ENCODE measurements around the gene LENEP. TPM values are rescaled to one million over a fixed set of nuclear protein-coding genes. Genes with fewer than 3 reads are reported as not detected.
A peak's percentile ranks its signal among the peaks of the same experiment; 100 is the strongest.

Gene LENEP
- total RNA-seq, 1 donor from 2014 or later = not detected

DNA sequence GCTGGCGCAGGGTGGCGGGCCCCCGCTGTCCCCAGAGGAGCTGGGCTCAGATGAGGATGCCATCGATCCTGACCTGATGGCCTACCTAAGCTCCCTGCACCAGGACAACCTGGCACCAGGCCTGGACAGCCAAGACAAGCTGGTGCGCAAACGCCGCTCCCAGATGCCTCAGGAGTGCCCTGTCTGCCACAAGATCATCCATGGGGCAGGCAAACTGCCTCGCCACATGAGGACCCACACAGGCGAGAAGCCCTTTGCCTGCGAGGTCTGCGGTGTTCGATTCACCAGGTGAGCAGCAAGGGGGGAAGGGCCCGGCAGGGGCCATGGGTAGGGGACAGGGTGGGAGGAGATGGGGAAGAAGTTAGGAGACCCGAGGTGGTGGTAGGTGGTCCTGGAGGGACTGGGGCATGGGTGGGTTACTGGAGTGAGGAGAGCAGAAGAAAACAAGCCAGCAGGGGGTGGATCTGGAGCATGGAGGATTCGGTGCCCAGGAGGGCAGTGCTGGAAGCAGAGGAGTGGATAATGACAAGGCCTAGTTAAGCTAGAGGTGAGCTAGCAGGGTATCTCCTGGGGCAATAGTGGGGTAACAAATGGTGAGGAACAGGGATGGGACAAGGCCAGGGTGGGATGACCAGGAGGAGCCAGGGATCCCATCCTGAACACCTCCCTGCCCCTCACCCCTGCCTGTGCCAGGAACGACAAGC, 22.3 kb downstream of the LENEP start:
- no peak for ATAC-seq (ENCODE audit: poor library complexity)
- DNase-seq = peak; percentile 43
- intact Hi-C loops (cut with DNase I) = loop anchor here (5.0 to 10.0 kb wide), 2 partner anchors 43 to 111 kb away; partner anchors contain the start of genes CKS1B and SHC1

DNA sequence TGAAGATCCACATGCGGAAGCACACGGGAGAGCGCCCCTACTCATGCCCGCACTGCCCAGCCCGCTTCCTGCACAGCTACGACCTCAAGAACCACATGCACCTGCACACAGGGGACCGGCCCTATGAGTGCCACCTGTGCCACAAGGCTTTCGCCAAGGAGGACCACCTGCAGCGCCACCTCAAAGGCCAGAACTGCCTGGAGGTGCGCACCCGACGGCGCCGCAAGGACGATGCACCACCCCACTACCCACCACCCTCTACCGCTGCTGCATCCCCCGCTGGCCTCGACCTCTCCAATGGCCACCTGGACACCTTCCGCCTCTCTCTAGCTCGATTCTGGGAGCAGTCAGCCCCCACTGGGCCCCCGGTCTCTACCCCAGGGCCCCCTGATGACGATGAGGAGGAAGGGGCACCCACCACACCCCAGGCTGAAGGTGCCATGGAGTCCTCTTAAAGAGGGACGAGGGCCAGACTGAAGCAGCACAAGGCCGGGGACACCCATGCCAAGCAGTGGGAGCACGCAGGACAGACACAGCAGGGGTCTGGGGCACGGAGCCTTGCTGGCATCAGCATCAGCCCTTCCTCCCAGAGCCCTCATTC, 22.9 kb downstream of the LENEP start:
- DNase-seq (peak; percentile 44), ATAC-seq (ENCODE audit: poor library complexity) (no peak)

DNA sequence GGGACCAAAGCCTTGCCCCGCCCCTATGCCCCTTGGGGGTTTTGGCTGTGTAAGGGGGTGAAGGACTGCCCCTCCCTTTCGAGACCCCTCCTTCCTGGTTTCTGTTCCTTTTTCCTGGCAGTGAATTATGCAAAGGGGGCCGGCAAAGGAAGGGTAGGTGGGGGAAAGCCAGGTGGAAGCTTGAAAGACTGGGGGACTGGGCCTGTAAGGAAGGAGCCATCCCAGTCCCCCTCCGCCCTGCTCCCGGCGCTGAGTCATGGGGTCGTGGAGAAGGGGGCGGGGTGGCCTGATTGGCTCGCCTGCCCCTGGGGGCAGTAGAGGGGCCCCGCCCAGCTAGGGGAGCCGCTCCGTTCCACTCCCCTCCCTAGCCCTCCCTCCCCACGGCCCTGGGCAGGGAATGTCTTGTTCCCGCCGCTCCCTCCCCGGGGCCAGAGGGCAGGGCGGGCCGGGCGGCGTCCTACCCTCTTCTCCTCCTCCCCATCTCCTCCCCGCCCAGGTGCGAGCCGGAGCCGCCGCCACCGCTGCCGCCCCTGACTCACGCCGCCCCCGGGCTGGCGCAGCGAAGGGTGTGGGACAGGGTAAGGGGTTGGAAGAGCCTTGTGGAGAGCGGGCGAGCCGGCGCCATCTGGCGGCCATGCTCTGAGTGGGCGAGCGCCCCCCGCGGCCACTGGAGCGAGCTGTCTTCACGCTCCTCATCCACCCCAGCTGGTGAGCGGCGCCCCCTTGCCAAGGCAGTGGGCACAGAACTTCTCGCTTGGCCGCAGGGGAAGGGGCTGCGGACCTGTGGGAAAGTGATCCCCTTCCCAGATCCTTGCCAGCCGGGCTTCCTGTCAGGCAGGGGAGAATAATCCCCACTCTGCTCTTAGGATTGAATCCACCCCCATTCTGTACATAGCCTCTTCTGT, 23.9 kb downstream of the LENEP start:
- DNase-seq (peak; percentile 94), ATAC-seq (ENCODE audit: poor library complexity) (peak; percentile 94)
- intact Hi-C loops (cut with DNase I) = loop anchor here (5.0 to 10.0 kb wide), 2 partner anchors 45 to 112 kb away; partner anchors contain the start of genes CKS1B and SHC1

More for the DNA sequence above, 22.9 kb downstream of the LENEP start:
- intact Hi-C loops (cut with DNase I) = loop anchor here (5.0 to 10.0 kb wide), 2 partner anchors 44 to 112 kb away; partner anchors contain the start of genes CKS1B and SHC1

DNA sequence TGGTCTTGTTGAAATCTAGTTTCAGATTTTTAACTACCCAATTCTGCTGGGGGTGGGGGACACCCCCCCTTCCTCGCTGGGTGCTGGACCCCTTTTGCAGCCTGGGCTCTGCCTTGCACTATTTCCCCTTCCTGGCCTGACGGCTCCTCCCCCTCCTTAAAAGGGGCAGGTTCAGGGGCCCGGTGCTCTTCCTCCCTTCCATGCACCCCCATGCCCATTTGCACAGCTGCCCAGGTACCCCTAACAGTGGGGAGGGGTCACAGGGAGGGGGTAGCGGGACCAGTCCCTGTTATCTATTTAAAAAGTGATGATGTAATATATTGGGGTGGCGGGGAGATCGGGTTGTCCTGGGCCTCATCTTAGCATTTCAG, 24.5 kb downstream of the LENEP start:
- intact Hi-C loops (cut with DNase I) = loop anchor here (5.0 to 10.0 kb wide), 2 partner anchors 46 to 113 kb away; partner anchors contain the start of genes CKS1B and SHC1
- DNase-seq = peak; percentile 42
- peak; percentile 2 for ATAC-seq (ENCODE audit: poor library complexity)

DNA sequence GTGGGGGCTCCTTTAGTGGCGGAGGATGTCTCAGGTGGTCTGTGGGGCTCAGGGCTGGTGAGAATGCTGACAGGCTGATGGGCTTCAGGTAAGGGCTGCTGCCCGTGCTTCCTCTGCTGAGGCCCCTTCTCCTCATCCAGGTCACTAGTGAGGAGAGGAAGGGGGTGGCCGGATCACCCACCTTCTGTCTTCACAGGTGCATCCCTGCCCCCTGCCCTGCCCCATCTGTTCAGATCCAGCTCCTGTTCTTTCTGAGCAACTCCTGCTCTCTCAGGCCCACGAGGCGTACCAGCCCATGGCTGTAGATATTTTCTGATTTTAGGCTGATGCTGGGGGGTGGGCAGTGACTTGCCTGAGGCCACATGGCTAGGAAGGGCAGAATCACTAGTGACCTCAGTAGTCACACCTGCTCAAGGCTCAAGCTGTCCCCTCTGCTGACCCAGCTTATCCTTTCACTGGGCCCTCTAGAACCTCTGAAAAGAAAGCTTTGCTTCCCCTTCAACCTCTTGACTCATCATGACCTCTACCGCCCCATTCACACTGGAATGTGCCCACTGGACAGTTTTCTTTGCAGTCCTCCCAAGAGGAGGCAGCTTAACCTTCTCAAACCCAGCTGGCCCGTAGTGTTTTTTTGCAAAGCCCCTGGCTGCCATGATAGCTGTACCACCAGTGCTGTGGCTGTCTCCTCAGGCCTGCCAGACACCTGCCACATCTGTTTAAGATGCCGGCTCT, 25.4 kb downstream of the LENEP start:
- DNase-seq (peak; percentile 23), ATAC-seq (ENCODE audit: poor library complexity) (no peak)
- intact Hi-C loops (cut with DNase I) = loop anchor here (5.0 to 10.0 kb wide), 2 partner anchors 46 to 114 kb away; partner anchors contain the start of genes CKS1B and SHC1

DNA sequence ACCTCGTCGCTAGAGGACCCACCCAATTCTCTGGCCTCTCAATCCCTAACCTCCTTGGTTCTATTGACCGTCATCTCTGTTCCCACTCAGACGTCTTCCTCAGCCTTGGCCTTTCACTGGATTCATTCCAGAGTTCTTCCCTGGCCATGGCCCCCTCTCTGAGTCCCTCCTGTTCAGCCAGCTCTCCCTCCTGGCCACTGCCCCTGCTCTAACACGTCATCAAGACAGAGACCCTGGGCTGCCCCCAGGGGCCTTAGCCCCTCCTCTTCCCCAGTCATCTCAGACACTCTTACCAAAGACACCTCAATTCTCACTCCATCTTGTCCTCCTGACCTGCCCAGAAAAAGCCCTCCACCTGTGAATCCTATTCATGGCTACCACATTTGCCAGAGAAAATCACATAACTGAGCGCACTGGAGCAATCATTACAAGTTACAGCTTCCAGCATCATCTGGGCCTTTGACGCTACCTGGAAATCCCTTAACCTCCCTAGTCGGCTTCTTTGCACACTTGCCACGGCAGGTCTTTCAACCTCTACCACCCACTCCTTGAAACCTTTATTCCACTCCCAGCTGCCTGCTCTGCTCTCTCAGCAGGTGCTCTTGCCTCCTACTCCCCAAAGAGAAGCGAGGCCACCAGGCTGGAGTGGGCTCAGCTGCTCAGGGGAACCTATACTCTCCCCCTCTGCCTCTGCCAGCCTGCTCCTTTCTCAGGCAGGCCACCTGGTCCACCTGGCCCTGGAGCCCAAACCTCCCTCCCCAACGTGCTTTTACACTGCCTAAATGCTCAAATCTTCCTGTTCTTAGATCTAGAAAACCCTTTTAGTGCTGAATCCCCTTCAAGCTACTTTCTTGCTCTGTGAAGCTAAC, 26.2 kb downstream of the LENEP start:
- no peak for DNase-seq
- intact Hi-C loops (cut with DNase I) = loop anchor here (5.0 to 10.0 kb wide), 2 partner anchors 47 to 115 kb away; partner anchors contain the start of genes CKS1B and SHC1
- no peak for ATAC-seq (ENCODE audit: poor library complexity)

DNA sequence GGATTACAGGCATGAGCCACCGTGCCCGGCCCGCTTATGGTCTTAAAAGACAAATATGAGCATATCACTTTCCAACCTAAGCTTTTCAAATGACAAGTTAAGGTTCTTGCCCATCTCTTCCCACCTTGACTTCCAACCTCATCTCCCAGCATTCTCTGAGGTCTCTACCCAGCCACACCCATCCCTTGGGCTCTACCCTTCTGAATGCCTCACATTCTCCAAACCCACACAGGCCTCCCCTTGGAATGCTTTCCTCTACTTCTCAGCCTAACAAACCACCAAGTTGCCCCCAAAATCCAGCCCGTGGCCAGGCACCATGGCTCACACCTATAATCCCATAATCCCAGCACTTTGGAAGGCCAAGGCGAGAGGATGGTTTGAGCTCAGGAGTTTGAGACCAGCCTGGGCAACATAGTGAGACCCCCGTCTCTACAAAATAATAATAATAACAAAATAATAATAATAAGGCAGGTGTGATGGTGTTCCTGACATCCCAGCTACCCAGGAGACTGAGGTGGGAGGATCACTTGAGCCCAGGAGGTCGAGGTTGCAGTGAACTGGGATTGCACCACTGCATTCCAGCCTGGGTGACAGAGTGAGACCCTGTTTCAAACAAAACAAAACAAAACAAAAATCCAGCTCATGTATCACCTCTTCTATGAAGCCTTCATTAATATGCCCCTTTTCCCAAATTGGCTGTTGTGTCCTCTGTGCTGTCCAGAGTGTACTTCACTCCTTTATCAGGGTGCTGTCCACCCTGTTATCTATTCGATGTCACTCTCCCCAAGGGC, 28.9 kb downstream of the LENEP start:
- intact Hi-C loops (cut with DNase I) = no loop called here
- no peak for ATAC-seq (ENCODE audit: poor library complexity)
- no peak for DNase-seq

DNA sequence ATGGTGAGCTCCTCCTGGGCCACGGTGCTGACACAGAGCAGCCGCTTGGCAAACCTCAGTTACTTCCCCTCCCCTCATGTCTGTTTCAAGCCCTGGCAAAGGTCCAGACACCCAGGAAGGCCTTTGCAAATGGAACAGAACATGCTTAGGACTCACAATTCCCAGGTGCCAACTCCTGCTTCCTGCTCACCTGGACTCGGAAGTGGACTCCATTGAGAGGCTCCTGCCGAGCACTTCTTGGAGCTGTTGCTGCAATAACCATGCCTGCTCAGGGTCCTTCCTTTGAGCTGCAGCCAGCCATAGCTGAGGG, 29.5 kb downstream of the LENEP start:
- DNase-seq (no peak), ATAC-seq (ENCODE audit: poor library complexity) (peak; percentile 54)
- intact Hi-C loops (cut with DNase I) = no loop called here

DNA sequence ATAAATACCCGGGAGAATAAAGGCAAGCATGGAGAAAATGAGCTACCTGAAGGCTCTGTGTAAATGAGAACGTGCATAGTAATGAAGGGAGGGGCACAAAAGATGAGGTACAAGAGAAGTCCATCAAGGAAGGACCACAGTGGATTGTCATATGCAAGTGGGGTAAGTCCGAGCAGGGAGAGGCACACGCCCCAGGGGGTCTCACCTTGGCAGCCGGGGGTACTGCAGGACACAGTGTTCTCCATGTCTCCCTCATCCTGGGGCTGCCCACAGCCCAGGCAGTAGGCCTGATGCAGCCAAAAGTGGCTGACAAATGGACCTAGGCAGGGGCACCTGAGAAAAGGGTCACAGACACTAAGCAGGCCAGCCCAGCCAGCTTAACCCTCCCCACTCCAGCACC, 30.2 kb downstream of the LENEP start:
- intact Hi-C loops (cut with DNase I) = no loop called here
- ATAC-seq (ENCODE audit: poor library complexity) (no peak), DNase-seq (no peak)

DNA sequence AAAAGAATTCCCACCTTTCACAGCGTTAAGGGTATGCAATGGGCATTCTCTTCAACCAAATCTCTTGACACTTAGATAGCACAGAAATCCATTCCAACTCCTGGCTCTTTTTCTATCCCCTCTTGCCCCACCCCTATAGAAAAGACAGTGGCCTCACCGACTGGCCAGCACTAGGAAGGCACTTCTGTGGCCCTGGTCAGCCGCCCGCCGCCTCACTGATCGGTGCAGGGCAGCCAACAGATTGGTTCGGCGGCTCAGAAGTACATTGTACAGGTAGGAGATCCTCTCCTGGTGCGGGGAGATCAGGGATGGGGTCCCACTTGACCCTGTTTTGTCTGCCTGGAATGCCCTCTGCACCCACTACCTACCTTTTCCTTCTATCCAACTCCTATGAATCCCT, 30.9 kb downstream of the LENEP start:
- intact Hi-C loops (cut with DNase I) = no loop called here
- DNase-seq = no peak
- no peak for ATAC-seq (ENCODE audit: poor library complexity)

DNA sequence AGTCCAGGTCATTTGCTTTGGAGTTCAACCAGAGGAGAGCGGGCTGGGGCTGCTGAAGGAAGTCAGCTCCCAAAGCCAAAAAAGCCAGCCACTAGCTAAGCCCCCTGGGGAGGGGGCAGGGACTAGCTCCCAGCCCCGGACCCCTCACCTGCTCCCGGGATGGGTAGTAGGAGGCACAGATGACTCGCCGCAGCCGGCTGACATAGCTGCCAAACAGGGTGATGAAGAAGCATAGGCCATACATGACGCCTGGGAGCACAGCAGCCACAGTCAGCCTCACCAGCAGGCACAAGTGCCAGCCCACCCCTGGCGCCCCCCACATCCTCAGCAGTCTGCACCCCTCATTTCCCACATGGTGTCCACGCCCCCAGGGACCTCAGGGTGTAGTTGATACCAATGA, 32.8 kb downstream of the LENEP start:
- intact Hi-C loops (cut with DNase I) = no loop called here
- no peak for ATAC-seq (ENCODE audit: poor library complexity)
- DNase-seq = no peak

DNA sequence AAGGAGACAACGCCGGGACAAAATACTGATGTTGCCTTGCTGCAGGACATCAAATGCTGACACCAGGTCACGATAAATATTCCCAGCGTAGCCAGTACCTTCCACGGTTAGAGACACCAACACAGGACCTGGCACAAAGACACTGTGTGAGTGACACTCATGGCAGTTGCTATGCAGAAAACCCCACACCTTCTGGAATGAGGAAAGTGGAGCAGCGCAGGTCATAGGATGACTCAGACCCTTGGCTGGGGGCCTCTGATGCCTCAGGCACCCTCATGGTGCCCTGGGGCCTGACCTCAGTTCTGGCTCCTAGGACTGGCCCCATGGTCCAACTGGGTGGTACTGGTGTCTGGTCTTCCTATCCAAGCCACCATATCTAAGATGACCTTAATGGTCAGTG, 33.2 kb downstream of the LENEP start:
- DNase-seq (no peak), ATAC-seq (ENCODE audit: poor library complexity) (no peak)
- intact Hi-C loops (cut with DNase I) = no loop called here

DNA sequence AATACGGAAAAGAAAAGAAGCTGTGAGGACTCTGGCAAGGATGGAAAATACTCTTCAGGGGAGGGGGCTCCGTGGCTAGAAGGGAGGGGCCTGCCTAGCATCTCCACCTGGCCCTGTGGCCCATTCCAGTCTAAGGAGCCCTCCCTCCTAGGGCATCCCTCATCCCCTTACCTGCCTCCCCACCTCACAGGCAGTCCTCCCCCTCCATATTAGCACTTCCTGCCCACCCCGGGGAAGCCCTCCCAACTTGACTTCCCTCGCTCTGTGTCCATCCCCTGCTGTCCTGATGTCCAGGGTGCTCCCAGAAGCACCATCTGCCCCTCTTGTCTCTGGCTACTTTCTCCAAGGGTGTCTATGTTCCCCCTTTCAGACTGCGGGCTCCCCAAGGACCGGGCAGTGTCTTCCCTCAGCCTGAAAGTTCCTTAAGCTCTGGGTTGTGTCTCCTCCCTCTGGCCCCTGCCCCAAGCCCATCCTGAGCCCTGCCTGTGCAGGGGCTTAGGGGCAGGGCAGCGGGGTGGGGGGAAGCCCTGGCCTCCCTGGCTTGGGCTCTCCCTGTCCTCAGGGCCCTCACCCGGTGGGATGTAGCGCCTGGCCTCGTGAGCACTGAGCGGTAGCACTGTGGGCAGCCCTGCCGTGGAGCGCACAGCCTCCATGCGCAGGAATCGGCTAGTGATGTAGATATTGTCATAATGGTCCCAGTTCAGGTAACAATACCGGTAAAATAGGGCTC, 36.3 kb downstream of the LENEP start:
- ATAC-seq (ENCODE audit: poor library complexity) = no peak
- no peak for DNase-seq
- intact Hi-C loops (cut with DNase I) = no loop called here

DNA sequence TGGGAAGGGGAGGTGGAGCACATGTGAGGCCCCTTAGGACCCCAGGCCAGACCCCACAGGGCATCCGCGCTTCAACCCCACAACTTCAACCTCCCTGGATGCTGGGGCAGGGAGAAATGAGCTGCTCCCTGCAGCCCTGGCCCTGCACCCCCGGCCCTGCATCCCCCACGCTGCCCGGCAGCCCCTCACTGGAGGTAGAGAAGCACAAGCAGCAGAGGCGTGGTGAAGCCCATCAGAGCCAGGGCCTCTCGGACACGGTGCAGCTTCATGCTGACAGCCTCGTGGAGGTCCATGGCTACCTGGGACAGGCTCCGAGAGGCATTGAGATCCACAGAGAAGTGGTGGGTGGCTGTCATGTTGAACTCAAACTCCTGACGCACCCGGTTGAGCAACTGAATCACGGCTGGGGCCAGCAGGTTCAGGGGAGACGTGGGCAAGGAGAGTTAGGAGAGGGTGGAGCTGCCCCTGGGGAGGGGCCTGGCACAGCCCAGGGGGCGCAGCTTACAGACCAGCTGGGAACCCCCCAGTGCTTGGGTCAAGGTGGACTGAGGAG, 36.9 kb downstream of the LENEP start:
- intact Hi-C loops (cut with DNase I) = no loop called here
- DNase-seq (no peak), ATAC-seq (ENCODE audit: poor library complexity) (no peak)

DNA sequence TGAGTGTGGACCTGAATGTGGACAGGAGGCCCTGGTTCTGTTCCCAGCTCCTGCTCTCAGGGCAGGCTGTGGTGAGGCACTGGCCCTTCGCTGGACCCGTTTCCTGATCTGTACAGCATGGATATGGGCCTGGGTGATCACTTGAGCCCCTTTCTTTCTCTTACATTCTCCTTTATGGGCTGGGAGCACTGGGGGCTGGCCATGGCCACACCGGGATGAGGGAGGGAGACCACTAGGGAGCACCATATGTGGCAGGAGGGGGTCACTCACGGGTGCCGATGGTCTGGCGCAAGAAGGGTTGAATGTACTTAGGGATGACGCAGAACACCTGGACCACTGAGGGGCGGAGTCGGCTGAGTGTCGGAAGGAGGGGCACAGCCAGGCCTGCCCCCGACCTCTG, 37.5 kb downstream of the LENEP start:
- intact Hi-C loops (cut with DNase I) = no loop called here
- DNase-seq (no peak), ATAC-seq (ENCODE audit: poor library complexity) (no peak)

DNA sequence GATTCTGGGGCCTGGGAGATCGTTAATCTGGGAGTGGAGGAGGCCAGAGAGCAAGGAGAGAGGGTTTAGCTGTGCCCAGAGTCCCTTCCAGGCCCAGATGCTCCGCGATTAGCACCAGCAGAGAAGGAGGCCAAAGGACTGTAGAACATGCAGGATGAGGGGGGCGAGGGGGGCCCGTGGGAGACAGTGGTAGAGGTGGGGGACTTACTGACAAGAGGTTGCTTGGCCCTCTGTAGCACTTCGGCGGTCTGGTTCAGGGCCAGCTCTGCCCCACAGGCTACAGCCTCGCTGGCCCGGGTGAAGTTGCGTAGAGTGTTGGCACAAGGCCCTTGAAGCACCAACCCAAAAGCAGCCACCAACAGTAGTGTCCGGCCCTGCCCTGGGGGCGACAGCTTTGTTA, 39.5 kb downstream of the LENEP start:
- ATAC-seq (ENCODE audit: poor library complexity) (no peak), DNase-seq (no peak)
- intact Hi-C loops (cut with DNase I) = no loop called here

Measured in Right ventricle myocardium superior (tissue), 1 donor.